ENCODE data around the gene STUB1.

The STUB1 gene

DNA sequence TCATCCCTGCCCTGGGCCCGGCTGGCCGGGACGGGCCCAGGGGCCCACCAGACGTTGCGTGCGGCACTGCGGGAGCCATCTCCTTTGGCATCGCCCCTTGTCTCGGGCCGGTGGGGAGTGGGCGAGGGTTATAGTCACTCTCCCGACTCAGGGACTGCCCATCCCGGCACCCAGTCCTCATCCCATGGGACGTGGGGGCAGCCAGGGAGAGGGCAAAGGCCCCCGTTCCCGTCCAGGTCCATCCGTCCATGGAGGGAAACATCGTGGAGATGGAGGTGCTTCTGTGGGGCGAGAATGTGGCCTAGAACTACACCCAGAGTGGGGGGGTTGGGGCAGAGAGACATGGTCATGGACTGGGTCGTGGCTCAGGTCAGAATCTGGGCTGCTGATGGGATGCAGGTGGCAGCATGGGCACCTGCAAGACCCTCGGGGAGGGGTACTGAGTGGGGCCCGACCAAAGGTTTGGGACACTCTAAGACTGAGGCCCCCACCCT lies 33.5 kb upstream of the STUB1 start:
- Histone ChIP-seq H3K4me2 (ENCODE audit: low read length) (peak overlapping the region; percentile 20; the same call in 1 of the 2 replicates), H3K4me1 (ENCODE audit: insufficient read depth, low read length, severe bottlenecking) (peaks cover 53% of the 10 kb centered on the region), H3F3A (ENCODE audit: insufficient read depth, low read length) (no peaks in the 10 kb centered on the region), H4K20me1 (ENCODE audit: insufficient read depth, low read length) (no peaks in the 10 kb centered on the region), H3K36me3 (ENCODE audit: insufficient read depth, low read length) (peaks cover 12% of the 10 kb centered on the region; the same call in 1 of the 2 replicates), H2AFZ (ENCODE audit: low read length) (no peak overlapping the region), H3K4me3 (ENCODE audit: low read depth, low read length, poor library complexity, severe bottlenecking) (no peak overlapping the region), H3K27me3 (ENCODE audit: insufficient read depth, low read length) (no peaks in the 10 kb centered on the region), H3K9me3 (ENCODE audit: low read length) (no peaks in the 10 kb centered on the region), H3K9me2 (ENCODE audit: low read depth, low read length) (no peaks in the 10 kb centered on the region), H3K27ac (ENCODE audit: low read depth, low read length, poor library complexity, severe bottlenecking) (no peak overlapping the region), H3K79me2 (ENCODE audit: insufficient read depth, low read length) (no peaks in the 10 kb centered on the region), H3K9ac (ENCODE audit: low read length) (no peak overlapping the region)
- TF ChIP-seq, protein P1, sequence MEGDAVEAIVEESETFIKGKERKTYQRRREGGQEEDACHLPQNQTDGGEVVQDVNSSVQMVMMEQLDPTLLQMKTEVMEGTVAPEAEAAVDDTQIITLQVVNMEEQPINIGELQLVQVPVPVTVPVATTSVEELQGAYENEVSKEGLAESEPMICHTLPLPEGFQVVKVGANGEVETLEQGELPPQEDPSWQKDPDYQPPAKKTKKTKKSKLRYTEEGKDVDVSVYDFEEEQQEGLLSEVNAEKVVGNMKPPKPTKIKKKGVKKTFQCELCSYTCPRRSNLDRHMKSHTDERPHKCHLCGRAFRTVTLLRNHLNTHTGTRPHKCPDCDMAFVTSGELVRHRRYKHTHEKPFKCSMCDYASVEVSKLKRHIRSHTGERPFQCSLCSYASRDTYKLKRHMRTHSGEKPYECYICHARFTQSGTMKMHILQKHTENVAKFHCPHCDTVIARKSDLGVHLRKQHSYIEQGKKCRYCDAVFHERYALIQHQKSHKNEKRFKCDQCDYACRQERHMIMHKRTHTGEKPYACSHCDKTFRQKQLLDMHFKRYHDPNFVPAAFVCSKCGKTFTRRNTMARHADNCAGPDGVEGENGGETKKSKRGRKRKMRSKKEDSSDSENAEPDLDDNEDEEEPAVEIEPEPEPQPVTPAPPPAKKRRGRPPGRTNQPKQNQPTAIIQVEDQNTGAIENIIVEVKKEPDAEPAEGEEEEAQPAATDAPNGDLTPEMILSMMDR (IDR thresholded peaks at IDR 0.05; ENCODE audit: low read length) = no peak
- no peak for TF ChIP-seq EZH2 (IDR thresholded peaks at IDR 0.05; ENCODE audit: borderline replicate concordance, low read length)

DNA sequence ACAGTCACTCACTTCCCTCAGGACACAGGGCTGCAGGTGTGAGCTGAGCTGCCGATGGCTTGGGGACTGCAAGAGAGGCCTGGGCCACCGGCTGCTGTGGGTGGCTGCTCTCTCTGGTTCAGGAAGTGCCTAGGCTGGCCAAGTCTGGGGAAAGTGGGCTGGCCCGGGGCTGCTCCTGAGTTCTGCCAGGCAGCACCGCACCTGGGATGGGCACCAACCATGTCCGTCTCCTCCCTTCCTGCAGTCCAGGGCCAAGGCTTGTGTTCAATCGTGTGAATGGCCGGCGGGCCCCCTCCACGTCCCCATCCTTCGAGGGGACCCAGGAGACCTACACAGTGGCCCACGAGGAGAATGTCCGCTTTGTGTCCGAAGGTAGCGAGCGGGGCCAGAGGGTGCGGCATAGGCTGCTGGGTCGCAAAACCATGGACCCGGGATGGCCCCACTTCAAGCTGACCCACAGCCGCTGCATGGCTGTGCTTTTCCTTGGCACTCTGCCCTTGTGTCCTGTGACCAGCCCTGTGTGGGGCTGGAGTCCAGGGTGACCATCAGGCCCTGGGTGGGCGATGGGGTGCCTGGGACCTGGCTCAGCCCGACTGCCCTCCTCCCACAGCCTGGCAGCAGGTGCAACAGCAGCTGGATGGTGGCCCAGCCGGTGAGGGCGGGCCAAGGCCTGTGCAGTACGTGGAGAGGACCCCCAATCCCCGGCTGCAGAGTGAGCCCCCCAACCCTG lies 32.9 kb upstream of the STUB1 start:
- H4K20me1 ChIP-seq (ENCODE audit: insufficient read depth, low read length) = no peaks in the 10 kb centered on the region
- peaks cover 52% of the 10 kb centered on the region for H3K4me1 ChIP-seq (ENCODE audit: insufficient read depth, low read length, severe bottlenecking)
- H3F3A ChIP-seq (ENCODE audit: insufficient read depth, low read length) = no peaks in the 10 kb centered on the region
- H3K9ac ChIP-seq (ENCODE audit: low read length) = no peak overlapping the region; the same call in 1 of the 2 replicates
- H3K9me2 ChIP-seq (ENCODE audit: low read depth, low read length) = no peaks in the 10 kb centered on the region
- peak overlapping the region; percentile 99; the same call in 1 of the 2 replicates for H3K4me2 ChIP-seq (ENCODE audit: low read length)
- H3K4me3 ChIP-seq (ENCODE audit: low read depth, low read length, poor library complexity, severe bottlenecking) = peak overlapping the region; percentile 88
- no peaks in the 10 kb centered on the region for H3K9me3 ChIP-seq (ENCODE audit: low read length)
- no peaks in the 10 kb centered on the region for H3K27me3 ChIP-seq (ENCODE audit: insufficient read depth, low read length)
- TF ChIP-seq EZH2 (IDR thresholded peaks at IDR 0.05; ENCODE audit: borderline replicate concordance, low read length) = no peak
- TF ChIP-seq, protein P1 (IDR thresholded peaks at IDR 0.05; ENCODE audit: low read length) = no peak
- no peak overlapping the region for H3K27ac ChIP-seq (ENCODE audit: low read depth, low read length, poor library complexity, severe bottlenecking)
- peaks cover 12% of the 10 kb centered on the region; the same call in 1 of the 2 replicates for H3K36me3 ChIP-seq (ENCODE audit: insufficient read depth, low read length)
- no peak overlapping the region for H2AFZ ChIP-seq (ENCODE audit: low read length)
- H3K79me2 ChIP-seq (ENCODE audit: insufficient read depth, low read length) = no peaks in the 10 kb centered on the region

DNA sequence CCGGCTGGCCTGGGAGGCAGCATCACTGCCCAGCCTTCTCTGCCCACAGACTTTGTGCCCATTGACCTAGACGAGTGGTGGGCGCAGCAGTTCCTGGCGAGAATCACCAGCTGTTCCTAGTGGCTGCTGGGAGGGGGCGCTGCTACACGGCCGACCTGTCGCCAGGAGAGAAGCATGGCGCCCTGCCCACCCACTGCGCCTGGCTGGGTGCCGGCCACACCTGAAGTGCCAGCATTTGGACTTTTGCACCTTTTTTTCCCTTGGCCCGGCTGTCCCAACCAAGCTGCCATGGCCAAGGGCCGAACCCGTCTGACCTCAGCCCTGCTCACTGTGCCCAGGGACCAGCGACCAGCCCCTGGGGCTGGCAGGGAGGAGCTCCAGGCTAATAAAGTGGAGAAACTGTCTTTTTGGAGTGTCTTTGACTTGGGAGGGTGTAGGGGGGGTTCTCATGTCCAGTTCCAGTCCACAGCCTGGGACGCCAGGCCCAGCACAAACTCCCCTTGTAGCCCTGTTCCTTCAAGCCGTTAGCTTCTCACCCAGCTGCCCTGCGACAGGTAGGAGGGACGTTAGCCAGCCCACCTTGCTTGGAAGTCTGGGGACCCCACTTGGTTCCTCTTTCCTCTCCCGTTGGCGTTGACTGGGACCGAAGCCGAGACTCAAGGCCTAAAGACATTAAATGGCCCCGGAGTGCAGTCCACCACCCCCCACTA lies 32.0 kb upstream of the STUB1 start:
- Histone ChIP-seq H3K79me2 (ENCODE audit: insufficient read depth, low read length) (no peaks in the 10 kb centered on the region), H3K4me2 (ENCODE audit: low read length) (peak overlapping the region; percentile 99), H3K27me3 (ENCODE audit: insufficient read depth, low read length) (no peaks in the 10 kb centered on the region), H3F3A (ENCODE audit: insufficient read depth, low read length) (no peaks in the 10 kb centered on the region), H3K36me3 (ENCODE audit: insufficient read depth, low read length) (peaks cover 13% of the 10 kb centered on the region), H3K9me2 (ENCODE audit: low read depth, low read length) (no peaks in the 10 kb centered on the region), H4K20me1 (ENCODE audit: insufficient read depth, low read length) (no peaks in the 10 kb centered on the region), H3K4me1 (ENCODE audit: insufficient read depth, low read length, severe bottlenecking) (peaks cover 43% of the 10 kb centered on the region), H3K27ac (ENCODE audit: low read depth, low read length, poor library complexity, severe bottlenecking) (peak overlapping the region; percentile 64), H3K9me3 (ENCODE audit: low read length) (no peaks in the 10 kb centered on the region), H3K4me3 (ENCODE audit: low read depth, low read length, poor library complexity, severe bottlenecking) (peak overlapping the region; percentile 88), H2AFZ (ENCODE audit: low read length) (no peak overlapping the region), H3K9ac (ENCODE audit: low read length) (peak overlapping the region; percentile 90)
- TF ChIP-seq, protein P1 (IDR thresholded peaks at IDR 0.05; ENCODE audit: low read length) = peak; percentile 76
- no peak for TF ChIP-seq EZH2 (IDR thresholded peaks at IDR 0.05; ENCODE audit: borderline replicate concordance, low read length)

Data from OCI-LY1 (cell line).